HG02610 (cell line): ENCODE measurements around the gene HNRNPUL1.
A peak's percentile ranks its signal among the peaks of the same experiment; 100 is the strongest.
"Not testable (repeated sequence)": the region's sequence is repeated elsewhere in the genome, so short reads cannot be mapped to it uniquely, and the experiment has no call there.

Experiments used
- ATAC-seq: cut with Tn5 transposase; IDR thresholded peaks from one replicate; pipeline ENCODE4 v1.9.1; 2021; ENCODE audit warnings: mild to moderate bottlenecking, moderate library complexity; ENCODE audit not compliant: unreplicated experiment

Gene HNRNPUL1

DNA sequence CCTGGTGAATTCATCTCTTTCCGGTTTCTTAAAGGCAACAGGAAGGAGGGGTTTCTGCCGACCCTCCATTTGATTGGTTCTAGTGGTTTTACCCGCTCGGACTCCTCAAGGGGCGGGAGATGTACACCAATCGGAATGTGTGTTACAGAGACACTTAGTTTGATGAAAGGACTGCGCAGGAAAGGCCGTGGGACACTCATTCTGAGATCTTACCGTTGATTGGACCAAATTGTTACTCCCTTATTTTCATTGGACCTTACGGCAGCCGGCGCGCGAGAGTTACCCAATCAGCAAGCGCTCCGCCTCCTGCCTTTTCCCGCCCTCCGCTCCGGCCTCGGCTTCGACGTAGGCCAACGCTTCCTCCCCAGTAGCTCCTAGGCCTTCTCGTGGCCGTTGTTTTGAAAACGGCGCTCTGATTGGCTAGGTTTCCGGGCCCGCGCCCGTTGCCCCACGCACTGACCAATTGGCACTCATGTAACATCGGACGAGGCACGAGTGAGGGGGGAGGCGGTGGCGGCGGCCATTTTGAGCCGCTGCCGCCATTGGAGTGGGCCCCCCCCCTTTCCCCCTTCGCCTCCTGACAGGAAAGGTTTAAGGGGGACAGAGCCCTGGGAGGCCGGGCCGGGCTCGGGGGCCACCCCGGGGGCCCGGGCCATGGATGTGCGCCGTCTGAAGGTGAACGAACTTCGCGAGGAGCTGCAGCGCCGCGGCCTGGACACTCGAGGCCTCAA is at the start of gene HNRNPUL1:
Gene HNRNPUL1 (plus strand): TSS at position 523 of the 731 bp plus-strand sequence. CDS start 132 bp downstream, at position 655.
- ATAC-seq = peak; percentile 63

DNA sequence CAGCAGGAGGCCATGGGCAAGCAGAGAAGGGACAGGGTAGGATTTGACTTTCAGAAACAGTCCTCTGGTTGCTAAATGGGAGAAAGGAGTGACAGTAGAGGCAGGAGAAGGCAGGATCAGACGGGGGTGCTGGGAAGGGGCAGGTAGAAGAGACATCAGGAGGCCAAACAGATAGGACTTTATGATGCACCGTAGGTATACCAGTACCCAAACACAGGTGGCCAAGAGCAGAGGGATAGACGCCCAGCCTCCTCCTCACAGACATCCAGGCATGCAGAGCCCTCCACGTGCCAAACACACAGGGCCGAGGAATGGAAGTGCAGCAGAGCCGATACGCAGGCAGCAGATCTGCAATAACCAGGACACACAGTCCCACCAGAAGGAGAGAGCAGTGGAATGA is 46.4 kb upstream of the HNRNPUL1 start:
- ATAC-seq = no peak

DNA sequence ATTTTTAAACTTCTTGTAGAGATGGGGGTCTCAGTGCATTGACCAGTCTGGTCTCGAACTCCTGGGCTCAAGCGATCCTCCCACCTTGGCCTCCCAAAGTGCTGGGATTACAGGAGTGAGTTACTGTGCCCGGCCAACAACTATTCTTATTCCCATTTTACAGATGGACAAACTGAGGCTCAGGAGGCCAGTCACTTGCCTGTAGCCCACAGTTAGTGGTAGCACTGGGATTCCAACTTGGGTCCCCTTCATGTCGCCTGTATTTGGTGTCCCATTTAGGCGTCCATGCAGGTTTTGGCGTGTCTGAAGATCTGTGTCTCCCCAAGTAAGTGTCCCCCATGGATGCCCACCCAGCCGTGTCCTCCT is 45.9 kb upstream of the HNRNPUL1 start:
- ATAC-seq = no peak

DNA sequence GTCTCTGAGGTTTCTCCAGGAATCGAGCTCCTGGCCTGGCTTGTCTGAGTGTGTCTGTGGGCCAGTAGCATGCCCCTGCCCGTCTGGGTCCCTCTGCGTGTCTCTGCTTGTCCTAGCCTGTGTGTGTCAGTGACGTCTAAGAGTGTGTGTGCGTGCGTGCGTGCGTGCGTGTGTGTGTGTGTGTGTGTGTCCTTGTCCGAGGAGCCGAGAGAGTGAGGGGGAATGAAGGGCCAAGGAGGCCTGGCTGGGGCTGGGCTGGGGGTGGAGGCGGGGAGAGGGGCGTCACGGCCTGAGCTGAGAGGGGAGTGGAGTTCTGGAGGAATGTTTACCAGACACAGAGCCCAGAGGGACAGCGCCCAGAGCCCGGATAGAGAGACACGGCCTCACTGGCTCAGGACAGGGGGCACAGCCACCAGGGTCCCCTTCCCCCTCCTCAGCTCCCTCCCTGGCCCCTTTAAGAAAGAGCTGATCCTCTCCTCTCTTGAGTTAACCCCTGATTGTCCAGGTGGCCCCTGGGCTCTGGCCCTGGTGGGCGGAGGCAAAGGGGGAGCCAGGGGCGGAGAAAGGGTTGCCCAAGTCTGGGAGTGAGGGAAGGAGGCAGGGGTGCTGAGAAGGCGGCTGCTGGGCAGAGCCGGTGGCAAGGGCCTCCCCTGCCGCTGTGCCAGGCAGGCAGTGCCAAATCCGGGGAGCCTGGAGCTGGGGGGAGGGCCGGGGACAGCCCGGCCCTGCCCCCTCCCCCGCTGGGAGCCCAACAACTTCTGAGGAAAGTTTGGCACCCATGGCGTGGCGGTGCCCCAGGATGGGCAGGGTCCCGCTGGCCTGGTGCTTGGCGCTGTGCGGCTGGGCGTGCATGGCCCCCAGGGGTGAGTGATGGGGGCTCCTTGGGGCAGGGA is 45.3 kb upstream of the HNRNPUL1 start, which contains the start of gene AXL:
Gene AXL (plus strand): TSS at position 609 of the 893 bp plus-strand sequence. CDS start 170 bp downstream, at position 779.
- no peak for ATAC-seq

DNA sequence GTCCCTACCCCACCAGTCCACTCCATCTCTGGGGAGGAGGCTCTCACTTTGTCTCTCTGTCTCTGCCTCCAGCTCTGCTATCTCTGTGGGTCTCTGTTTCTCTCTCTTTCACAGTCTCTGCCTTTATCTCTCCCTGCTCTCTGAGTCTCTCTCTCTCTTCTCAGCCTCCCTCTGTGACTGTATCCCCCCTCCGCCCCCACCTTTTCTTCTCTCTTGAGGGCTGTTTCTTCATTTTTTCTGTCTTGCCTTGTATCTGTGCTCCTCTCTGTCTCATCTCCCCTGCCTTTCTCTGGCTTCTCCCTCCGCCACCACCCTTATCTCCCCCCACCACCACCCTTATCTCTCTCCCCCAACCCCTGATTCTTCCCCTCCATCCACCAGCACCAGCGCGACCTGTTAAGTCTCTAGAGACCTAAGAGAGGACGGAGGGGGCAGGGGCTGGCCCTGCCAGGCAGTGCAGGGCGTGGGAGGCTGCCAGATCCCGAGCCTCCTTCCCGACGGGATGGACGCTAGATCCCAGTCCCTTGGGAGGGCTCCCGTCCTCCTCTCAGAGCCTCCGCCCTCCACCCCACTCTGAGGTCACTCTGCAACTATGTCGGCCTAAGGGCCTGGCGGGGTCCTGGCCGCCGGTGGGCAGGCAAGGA is 44.1 kb upstream of the HNRNPUL1 start:
- ATAC-seq = no peak

DNA sequence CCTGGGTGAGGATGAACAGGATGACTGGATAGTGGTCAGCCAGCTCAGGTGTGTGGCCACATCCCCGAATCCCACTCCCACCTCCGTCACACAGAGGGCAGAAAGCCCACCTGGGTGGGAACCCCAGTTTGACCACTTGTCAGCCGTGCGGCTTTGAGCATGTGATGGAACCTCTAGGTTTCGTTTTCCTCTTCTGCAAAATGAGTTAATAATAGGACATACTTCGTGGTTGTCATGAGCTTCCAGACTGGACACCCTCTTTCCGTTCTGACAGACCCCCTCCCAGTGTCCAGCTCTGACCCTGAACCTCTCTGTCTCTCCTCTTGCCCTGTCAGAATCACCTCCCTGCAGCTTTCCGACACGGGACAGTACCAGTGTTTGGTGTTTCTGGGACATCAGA is 43.4 kb upstream of the HNRNPUL1 start:
- ATAC-seq = no peak

DNA sequence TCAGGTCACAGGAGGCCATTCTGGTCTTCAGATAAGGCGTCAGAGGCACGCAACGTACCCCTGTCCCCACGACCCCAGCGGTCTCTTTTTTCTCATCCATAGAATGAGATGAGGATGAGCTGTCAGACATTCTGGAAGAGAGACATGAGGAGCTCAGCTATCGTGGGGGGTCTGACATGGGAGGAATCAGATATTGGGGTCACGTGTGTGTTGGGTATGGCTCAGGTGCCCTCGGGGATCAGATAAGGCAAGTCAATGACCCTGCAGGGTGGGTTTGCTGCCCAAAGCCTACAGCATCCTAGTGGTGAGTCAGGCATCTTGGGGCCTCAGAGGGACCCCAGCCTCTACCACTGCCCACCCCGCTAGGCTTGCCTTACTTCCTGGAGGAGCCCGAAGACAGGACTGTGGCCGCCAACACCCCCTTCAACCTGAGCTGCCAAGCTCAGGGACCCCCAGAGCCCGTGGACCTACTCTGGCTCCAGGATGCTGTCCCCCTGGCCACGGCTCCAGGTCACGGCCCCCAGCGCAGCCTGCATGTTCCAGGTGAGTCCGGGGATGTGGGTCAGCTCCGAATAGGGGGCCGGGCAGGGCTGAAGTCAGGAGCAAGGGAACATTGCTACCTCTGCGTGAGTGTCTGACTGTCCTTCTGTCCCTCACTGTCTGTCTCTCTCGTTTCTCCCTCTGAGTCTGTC is 42.5 kb upstream of the HNRNPUL1 start:
- no peak for ATAC-seq

DNA sequence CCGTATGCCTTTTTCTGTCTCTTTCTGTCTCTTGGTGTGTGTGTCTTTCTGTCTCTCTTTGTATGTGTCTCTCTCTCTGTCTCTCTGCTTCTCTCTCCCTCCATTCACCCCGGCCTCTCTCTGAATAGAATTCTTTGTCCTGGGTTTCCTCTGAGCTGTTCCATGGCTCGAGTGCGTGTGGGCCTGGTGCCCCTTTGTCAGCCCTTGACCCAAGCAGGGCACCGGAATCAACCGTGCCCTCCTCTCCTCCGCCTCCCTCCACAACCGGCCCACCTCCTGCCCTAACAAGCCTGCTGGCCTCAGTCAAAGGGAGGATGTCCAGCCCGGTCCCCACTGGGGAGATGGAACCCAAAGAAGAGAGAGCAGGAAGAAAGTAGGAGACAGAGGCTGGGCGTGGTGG is 41.9 kb upstream of the HNRNPUL1 start:
- no peak for ATAC-seq

DNA sequence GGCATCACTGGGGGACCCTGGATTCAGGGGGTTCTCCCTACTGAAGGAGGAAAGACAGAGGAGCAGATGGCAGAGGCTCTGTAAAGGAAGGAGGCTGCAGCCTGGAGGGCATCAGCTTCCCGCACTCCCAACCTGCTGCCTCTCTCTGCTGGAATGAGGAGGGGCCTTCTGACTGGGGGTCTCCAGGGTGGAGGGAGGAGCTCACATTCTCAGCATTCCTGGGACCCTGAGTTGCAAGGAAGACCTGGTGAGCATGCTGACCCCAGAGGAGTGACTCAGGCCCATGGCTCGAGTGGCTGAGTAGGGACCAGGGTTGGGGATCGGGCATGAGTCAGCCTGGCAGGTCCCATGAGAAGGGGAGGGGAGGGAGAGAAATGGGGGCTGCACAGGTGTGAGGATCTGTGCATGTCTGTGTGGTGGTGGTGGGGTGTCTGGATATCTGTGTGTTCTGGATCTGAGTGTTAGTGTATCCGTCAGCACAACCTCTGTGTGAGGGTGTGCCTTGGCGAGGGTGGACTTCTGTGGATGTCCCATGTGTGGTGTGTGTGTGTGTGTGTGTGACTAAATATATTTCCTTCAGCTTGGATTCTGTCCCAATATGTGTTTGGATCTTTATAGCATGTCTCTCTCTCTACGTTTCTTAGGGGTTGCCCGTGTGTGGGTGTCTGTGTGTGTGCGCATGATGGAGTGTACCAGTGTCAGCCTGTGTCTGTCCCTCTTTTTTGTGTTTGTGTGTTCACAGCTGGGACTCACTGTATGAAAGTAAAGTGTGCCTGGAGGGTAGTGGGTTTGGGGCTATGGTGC is 40.5 kb upstream of the HNRNPUL1 start:
- ATAC-seq = no peak

DNA sequence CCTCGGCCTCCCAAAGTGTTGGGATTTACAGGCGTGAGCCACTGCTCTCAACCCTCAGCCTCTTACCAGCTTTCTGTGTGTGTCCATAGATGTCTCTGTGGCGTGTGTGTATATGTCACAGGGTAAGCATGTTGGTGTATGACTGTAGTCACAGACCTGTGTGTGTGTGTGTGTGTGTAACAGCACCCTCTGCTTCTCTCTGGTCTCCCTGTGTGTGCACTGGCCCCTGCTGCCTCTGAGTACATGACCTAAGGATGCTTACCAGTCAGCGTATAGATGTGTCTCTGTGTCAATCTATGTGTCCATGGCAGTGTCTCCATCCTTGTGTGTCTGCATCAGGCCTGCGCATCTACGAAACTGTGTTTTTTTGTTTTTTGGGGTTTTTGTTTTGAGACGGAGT is 39.5 kb upstream of the HNRNPUL1 start:
- no peak for ATAC-seq

DNA sequence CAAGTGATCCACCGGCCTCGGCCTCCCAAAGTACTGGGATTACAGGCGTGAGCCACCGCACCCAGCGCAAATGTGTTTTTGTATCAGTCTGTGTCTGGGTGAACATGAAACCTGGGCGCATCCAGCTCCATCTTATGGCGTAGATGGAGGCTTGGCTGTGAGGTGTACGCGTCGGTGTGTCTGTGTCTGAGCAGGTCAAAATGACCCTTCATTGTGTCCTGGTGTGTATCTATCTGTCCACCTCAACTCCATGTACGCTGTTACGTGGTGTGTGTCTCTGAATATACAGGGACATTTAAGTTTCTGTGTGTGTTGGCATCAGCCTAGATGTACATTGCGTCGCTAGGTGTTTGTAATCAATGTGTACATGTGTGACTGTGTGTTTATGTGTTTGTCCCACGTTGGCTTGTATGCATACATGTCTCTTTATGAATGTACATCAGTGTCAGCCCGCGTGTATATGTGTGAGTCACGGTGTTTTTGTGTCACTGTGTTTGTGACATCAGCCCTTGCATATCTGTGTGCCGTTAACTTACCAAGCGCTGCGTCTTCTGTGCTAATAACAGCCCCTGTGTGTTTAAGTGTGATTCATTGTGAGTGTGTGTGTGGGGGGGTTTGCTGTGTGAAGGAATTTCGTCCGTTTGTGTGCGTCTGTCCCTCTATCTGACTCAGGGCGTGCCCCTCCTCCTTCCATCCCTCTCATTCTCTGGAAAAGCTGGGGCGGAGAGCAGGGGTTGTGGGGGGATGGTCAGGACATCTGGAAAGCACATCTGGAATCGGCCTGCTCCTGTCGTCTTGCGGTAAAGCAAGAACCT is 38.7 kb upstream of the HNRNPUL1 start:
- ATAC-seq = no peak

DNA sequence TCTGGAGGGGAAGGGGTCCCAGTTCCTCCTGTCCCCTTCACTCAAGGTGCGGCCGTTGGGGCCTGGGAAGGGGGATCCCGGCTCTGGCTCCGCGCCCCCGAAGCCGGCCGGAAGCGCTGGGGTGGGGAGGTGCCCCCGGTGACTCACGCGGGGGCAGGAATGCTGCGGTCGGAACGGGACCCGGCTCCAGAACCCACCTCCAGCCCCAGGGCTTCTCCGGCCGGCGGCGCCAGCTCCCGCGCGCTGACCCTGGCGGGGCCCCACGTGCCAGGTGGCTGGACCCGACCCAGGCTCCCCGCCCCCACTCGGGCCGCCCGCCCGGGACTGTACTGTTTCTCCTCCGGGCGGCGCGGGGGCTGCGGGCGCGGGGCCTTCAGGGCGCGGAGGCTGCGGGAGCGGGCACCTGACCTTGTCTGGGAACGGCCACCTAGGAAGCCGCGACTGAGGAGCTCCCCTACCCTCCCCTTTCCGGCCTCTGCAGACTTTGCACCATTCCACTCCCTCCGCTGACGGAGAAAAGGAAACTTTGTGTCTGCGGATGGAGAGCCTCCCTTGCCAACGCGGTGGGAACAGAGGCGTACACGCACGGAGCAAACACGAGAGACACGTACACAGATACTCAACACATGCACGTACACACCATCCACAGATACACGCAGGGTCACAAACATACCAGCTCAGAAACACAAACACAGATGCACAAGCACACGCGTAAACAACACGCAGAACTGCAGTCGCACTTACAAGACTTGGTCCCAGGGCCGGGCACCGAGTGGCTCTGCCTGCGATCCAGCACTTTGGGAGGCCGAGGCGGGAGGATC is 37.9 kb upstream of the HNRNPUL1 start:
- ATAC-seq = no peak

DNA sequence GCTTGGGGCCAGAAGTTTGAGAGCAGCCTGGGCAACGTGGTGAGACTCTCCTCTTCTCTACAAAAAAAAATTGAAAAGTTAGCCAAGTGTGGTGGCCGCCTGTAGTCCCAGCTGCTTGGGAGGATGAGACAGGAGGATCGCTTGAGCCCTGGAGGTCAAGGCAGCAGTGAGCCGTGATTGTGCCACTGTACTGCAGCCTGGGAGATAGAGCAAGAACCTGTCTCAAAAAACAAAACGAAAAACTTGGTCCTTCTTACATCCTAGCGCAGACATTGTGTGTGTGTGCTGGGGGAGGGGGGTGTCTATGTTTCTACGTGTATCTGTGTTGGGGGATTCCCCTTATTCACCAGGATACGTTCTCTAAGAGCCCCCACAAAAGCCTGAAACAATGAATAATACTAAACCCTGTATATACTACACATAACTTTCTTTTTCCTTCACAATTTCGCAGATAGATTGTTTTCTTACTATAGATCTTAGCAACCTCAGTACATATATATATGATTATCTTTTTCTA is 37.2 kb upstream of the HNRNPUL1 start:
- ATAC-seq = no peak

DNA sequence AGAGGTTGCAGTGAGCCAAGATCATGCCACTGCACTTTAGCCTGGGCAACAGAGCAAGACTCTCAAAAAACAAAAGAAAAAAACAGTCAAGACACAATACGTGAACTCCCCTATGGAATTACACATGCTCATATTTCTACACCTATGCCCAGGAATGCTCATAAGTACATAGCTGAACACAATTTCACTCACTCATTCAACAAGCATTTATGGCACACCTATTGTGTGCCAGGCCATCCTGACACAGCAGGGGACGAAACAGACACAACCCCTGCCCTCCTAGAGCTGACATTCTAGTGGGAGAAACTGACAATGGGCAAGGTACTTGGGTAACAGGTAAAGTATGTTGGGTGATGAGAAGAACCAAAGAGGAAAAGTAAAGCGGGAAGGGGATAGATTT is 35.7 kb upstream of the HNRNPUL1 start:
- ATAC-seq = no peak

DNA sequence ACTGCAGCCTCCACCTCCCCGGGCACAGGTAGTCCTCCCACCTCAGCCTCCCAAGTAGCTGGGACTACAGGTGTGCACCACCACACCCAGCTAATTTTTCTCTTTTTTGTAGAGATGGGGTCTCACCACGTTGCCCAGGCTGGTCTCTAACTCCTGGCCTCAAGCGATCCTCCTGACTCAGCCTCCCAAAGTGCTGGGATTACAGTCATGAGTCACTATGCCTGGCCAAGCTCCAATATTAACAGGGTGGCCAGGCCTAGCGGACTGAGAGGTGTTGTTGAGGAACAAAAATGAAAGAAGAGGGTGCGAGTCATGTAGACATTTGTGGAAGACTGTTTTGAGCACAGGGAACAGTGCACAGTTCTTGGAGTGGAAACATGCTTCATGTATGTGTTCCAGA is 34.8 kb upstream of the HNRNPUL1 start:
- ATAC-seq = not testable (repeated sequence)

DNA sequence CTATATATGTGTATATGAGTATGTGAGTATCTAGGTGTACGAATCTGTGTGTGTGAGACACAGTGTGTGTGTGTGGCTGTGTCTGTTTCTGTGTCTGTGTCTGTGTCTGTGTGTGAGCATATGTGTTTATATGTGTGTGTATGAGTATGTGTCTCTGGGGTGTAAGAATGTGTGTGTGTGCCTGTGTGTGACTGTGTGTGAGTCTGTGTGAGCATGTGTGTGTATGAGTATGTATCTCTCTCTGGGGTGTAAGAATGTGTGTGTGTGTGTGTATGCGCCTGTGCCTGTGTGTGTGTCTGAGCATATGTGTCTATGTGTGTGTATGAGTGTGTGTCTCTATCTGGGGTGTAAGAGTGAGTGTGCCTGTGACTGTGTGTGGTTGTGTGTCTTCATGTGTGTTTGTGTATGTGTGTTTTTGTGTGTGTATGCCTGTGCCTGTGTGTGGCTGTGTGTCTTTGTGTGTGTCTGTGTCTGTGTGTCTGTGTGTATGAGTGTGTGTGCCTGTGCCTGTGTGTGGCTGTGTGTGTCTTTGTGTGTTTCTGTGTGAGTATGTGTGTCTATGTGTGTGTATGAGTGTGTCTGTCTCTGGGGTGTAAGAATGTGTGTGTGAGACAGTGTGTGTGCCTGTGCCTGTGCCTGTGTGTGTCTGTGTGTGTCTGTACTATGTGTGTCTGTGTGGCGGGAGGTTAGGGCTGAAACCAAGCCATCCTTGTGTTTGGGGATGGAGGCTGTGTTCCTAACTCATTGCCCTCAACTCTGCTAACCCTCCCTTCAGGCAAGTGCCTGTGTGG is 33.9 kb upstream of the HNRNPUL1 start:
- no peak for ATAC-seq

DNA sequence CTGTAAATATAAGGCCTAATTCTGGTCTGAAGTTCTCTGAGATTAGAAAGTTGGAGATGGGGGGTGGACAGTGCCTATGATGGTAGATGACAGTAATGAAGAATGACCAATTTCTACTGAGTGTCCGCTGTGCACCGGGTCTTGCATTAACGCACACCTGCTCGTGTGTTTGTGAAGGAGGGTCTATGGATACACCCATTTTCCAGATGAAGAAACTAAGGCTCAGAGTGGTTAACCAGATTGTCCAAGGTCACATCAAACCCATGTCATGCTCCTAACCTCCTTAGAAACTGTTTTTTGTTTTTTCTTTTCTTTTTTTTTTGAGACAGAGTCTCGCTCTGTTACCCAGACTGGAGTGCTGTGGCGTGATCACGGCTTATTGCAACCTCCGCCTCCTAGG is 31.5 kb upstream of the HNRNPUL1 start:
- no peak for ATAC-seq
